A549 (cell line): ENCODE measurements around the gene CMTM4.

Experiments used
- CTCF ChIP-seq: fragments of >200 bp; sonication (Bioruptor Twin); formaldehyde crosslinking; IDR thresholded peaks from 3 replicates; pipeline ENCODE4 v1.5.1; 2016
- EP300 ChIP-seq, 2 experiments: fragments of >200 bp; sonication (Bioruptor Twin); formaldehyde crosslinking; IDR thresholded peaks; 2 replicates in 1 of 2; 3 replicates in 1 of 2; pipeline ENCODE4 v1.6.1; 2016 to 2017
- HDAC2 ChIP-seq: fragments of 200-600 bp; sonication (generic); IDR thresholded peaks from 2 replicates; pipeline ENCODE4 v1.6.1; 2016
- JUNB ChIP-seq: fragments of >200 bp; sonication (Bioruptor Twin); formaldehyde crosslinking; IDR thresholded peaks from 2 replicates; pipeline ENCODE4 v1.6.1; 2016
- KDM5A ChIP-seq: fragments of 200-600 bp; sonication (generic); IDR thresholded peaks from 2 replicates; pipeline ENCODE4 v1.6.1; 2016; ENCODE audit warnings: antibody characterized with exemption, mild to moderate bottlenecking
- MAFK ChIP-seq: fragments of 450-650 bp; IDR thresholded peaks from 2 replicates; pipeline ENCODE4 v1.6.1; 2014; ENCODE audit not compliant: partially characterized antibody
- MAZ ChIP-seq: fragments of 150-350 bp; IDR thresholded peaks from 2 replicates; pipeline ENCODE4 v1.6.1; 2014; ENCODE audit warnings: antibody characterized with exemption, low read depth, low read length, borderline replicate concordance
- MYC ChIP-seq: IDR thresholded peaks from 2 replicates; pipeline ENCODE4 v1.6.1; 2012; ENCODE audit warnings: mild to moderate bottlenecking, inconsistent platforms, low read length, improper control_type of control experiment, borderline replicate concordance
- POLR2A ChIP-seq: IDR thresholded peaks from 2 replicates; pipeline ENCODE4 v1.6.1; 2012; ENCODE audit warnings: mild to moderate bottlenecking, low read length
- POLR2AphosphoS2 ChIP-seq: conservative IDR thresholded peaks from 2 replicates; pipeline ENCODE4 v1.6.1; 2012; ENCODE audit warnings: low read length, improper control_type of control experiment, inconsistent platforms
- RAD21 ChIP-seq, 2 experiments: fragments of >200 bp in 1 of 2; sonication (Bioruptor Twin) in 1 of 2; formaldehyde crosslinking in 1 of 2; IDR thresholded peaks in 1 of 2; conservative IDR thresholded peaks in 1 of 2; 2 replicates in 1 of 2; 3 replicates in 1 of 2; pipeline ENCODE4 v1.6.1; 2012 to 2018; ENCODE audit warnings: inconsistent platforms in 1 of 2
- RFX5 ChIP-seq: fragments of 450-650 bp; IDR thresholded peaks from 2 replicates; pipeline ENCODE4 v1.7.1; 2014; ENCODE audit warnings: antibody characterized with exemption, mild to moderate bottlenecking, moderate library complexity
- SMC3 ChIP-seq: fragments of >200 bp; sonication (Bioruptor Twin); formaldehyde crosslinking; IDR thresholded peaks from 3 replicates; pipeline ENCODE4 v1.6.1; 2018; ENCODE audit warnings: inconsistent platforms
- TF ChIP-seq, protein P1 (sequence below): fragments of >200 bp; sonication (Bioruptor Twin); formaldehyde crosslinking; IDR thresholded peaks from 2 replicates; pipeline ENCODE4 v1.6.1; 2016

GRCh38 chr16:66618588-66619375, 77.8 kb downstream of the CMTM4 start:
- TF ChIP-seq MYC (no peak), POLR2AphosphoS2 (no peak), CTCF (no peak), MAZ (no peak), KDM5A (no peak), MAFK (no peak), EP300 (IDR thresholded peaks at IDR 0.05) (no peak), POLR2A (no peak), HDAC2 (no peak), JUNB (no peak), RAD21 (conservative IDR thresholded peaks at IDR 0.05 in 1 of 2, IDR thresholded peaks at IDR 0.05 in 1 of 2) (no peak), RFX5 (no peak), SMC3 (no peak)
- TF ChIP-seq, protein P1, sequence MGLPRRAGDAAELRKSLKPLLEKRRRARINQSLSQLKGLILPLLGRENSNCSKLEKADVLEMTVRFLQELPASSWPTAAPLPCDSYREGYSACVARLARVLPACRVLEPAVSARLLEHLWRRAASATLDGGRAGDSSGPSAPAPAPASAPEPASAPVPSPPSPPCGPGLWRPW, result no peak
